GM20000 (cell line): ENCODE measurements around the gene NCOA1.
"Not testable (repeated sequence)": the region's sequence is repeated elsewhere in the genome, so short reads cannot be mapped to it uniquely, and the experiment has no call there.

Source experiments
- DNase-seq: peaks from one replicate; pipeline ENCODE4 v3.0.0; 2012; ENCODE audit warnings: low spot score
- CTCF ChIP-seq: IDR thresholded peaks from 2 replicates; pipeline ENCODE4 v1.5.1; 2012; ENCODE audit warnings: mild to moderate bottlenecking, control low read depth; ENCODE audit errors: extremely low read depth, missing control alignments

NCOA1 gene

GRCh38 chr2:24552836-24553235, 61.8 kb downstream of the NCOA1 start:
- no peak for TF ChIP-seq CTCF
- DNase-seq: no peak

GRCh38 chr2:24558781-24559472, 67.9 kb downstream of the NCOA1 start:
- no peak for TF ChIP-seq CTCF
- no peak for DNase-seq

GRCh38 chr2:24559473-24560113, 68.5 kb downstream of the NCOA1 start:
- TF ChIP-seq CTCF: no peak
- no peak for DNase-seq

- DNase-seq: no peak
- TF ChIP-seq CTCF: no peak
These were observed 74.5 kb downstream of the NCOA1 start for GRCh38 chr2:24565537-24565936.

- TF ChIP-seq CTCF: no peak
- DNase-seq: no peak
These were observed 75.2 kb downstream of the NCOA1 start for GRCh38 chr2:24566209-24566608.

GRCh38 chr2:24566630-24567029, 75.6 kb downstream of the NCOA1 start:
- TF ChIP-seq CTCF: no peak
- no peak for DNase-seq

GRCh38 chr2:24568551-24568950, 77.5 kb downstream of the NCOA1 start:
- TF ChIP-seq CTCF: no peak
- DNase-seq: no peak

- not testable (repeated sequence) for DNase-seq
These were observed 78.5 kb downstream of the NCOA1 start for GRCh38 chr2:24569565-24569964.
